GM19468 (cell line): ENCODE measurements around the gene MYPOP.
"Not testable (repeated sequence)": the region's sequence is repeated elsewhere in the genome, so short reads cannot be mapped to it uniquely, and the experiment has no call there.

ENCODE experiments used
- ATAC-seq: cut with Tn5 transposase; IDR thresholded peaks from one replicate; pipeline ENCODE4 v1.9.1; 2021; ENCODE audit warnings: mild to moderate bottlenecking, moderate library complexity, moderate number of reproducible peaks; ENCODE audit not compliant: unreplicated experiment; ENCODE audit errors: extremely low read depth

Gene MYPOP

DNA sequence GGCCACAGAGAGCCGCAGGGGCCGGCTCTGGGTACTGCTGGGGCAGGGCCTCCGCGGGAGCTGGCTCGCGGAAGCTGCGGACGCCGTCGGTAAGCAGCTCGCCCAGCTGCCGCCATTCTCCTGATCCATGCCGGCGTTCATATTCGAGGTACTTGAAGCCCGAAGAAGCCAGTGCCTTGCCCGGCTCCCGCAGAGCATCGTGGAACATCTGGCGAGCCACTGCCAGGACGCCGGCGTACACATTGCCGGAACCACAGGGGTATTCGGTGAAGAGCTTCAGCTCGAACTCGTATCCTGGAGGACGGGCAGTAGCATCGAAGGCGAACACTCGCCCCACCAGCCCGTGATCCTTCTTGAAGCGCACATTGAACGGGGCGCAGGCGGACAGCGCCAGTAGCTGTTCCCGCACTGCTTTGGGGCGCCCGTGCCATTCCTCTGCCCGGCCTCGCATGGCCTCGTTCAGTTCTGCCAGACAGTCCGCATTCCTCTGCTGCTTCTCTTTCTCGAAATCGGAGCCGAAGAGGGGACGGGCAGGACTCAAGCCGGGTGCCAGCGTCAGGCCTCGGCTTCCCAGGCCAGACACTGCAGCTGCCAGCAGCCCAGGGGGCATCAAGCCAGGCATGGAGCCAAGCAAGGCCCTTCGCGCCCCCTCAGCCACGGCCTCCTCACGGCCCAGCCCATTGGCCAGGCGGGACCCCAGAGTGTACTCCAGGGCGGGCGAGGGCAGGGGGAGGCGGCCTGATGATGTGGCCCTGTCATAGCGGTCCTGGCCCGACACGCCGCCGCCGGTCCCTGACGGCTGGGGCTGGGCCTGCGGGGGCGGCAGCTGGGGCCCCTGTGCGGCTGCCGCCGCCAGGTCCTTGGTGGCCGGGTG lies 17.5 kb downstream of the MYPOP start:
- no peak for ATAC-seq

DNA sequence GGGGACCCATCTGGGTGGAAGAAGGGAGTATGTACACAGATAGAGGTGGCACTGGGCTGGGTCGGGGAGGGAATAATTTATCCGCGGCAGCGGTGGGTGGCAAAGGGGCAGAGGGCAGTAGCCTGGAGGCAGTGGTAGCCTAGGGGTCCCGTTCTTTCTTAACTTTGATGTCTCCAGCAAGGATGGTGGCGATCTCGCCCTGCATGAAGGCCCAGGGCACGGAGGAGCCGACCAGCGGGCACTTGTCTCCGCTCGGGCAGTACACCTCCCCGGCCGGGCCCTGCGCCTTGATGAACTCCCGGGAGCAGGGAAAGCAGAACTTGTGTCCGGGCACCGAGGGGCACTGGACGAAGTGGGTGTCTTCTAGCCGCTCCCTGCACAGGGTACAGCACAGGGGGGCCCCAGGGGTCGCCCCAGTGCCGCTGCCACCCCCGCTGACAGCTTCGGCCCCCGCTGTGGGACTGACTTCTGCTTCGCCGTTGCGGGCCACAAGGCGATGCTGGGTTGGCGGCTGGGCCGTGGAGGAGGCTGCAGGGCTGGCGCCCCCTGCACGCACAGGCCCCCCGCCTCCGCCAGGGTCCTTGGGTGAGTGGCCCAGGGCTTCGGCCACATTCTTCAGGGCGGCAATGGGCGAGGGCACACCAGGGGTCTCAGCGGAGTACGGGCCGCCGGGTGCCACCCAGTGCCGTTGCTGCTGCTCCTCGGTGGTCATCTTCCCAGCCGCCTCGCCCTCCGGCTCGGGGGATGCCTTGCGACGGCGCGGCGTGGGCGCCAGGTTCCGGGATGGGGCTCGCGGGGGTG lies 18.3 kb downstream of the MYPOP start:
- ATAC-seq: no peak

DNA sequence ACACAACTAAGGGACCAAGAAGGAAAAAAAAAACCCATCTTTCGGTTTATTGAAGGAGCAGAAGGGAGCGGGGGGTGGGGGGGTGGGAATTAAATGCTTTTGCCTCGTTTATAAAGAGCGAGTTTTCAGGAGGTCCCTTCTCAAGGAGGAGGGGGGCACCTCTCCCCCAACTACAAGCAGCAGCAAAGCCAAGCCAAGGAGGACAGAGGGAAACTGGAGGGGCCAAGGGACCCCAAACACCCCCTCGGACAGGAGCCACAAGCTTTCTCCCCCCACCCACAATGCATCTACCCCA lies 18.9 kb downstream of the MYPOP start:
- ATAC-seq: no peak

DNA sequence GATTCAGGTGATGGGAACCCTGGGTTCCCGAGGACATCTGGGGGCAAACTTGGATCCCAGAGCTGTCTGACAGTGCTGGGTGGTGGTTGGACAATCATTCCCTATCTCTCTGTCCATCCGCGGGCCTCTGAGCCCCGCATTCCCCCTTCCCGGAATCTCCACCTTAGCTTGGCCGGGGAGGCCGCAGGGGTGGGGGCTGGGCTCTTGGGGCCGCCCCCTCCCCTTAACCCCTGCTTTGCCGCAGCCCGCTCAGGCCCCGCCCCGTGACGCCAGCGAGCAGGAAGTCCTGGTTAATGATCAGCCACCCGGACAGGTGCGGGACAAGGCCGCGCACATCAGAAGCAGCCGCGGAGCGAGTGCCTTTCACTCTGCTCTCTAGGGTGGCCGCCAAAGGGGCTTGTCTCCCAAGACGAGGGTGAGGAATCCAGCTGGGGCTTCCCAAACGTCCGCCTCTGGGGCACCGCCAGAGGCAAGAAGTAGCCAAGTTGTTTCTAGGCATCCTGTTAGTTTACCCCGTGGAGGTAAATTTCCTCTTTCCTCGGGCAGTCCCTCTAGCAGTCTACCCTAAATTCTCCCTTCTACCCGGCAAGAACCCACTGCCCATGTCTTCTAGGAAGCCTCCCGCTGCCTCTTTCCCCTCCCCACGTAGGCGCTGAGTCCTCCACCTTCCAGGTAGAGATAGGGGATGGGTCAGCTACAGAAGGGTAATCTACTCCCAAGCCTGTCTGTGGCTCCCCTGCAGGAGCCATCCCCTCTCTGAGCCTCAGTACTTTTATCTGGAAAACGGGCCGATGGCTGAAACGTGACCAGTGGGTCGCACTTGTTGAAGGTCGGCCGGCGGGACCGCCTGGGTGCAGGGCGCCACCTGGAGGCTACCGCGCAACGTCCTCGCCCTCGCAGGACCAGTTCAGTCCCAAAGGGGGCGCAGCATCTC lies 19.5 kb downstream of the MYPOP start:
- no peak for ATAC-seq

DNA sequence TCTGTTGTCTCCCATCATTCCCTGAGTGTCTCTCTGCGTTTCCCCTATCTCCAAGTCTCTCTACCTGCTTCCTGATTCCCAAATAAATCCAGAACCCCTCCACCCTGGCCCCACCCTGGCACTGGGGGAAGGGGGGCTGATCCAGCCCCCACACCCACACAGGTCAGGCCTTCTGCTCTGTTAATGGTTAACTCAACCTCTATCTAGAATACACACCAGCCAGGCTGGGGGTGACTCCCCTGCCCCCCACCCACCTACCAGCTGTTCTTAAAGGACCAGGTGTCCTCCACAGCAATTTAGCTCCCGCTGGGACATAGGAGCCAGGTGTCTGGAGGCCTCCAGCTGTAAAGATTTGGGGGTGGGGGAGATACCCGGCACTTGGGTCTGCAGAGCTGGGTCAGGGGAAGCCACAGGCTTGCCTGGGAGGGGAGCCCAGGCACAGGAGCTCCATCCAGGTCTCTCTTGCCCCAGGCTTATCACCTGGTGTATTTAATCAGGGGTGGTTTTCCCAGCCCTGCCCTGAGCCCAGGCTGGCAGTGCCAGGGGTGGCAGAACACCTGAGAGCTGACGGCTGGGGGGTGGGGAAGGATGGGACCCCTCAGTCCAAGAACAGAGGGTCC lies 20.4 kb downstream of the MYPOP start:
- no peak for ATAC-seq

DNA sequence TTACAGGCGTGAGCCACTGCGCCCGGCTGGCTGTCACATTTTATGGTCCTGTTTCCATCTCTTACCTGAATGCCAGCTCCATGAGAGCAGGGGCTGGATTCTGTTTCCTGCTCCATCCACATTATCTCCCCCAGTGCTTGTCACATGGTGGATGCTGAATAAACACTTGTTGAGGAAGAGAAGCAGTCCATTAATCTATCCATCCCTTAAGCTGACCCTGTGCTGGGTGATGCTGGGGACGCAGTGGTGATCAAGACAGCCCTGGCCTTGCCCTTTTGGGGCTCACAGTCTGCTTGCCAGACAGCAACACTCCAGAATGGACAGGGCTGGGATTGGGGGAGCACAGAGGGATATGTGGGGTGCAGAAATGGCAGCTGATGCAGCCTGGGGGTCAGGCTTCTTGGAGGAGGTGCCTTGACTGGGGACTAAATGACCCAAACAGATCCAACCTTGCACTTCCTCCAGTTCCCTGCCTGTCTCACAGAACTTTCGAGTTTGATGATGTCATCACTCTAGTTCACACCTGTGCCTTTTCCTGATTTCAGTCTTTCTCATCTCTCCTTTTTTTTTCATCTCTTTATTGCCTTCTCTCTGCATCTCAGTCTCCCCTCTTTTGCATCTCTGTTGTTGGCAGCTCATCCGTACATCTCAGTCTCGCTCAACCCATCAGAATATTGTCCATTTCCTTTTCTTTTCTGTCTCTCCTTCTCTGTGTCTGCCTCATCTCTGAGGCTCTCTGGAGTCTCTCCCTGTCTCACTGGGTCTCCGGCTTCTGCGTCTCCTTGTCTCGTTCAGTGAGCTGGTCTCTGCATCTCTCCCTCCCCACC lies 21.1 kb downstream of the MYPOP start:
- ATAC-seq: no peak

DNA sequence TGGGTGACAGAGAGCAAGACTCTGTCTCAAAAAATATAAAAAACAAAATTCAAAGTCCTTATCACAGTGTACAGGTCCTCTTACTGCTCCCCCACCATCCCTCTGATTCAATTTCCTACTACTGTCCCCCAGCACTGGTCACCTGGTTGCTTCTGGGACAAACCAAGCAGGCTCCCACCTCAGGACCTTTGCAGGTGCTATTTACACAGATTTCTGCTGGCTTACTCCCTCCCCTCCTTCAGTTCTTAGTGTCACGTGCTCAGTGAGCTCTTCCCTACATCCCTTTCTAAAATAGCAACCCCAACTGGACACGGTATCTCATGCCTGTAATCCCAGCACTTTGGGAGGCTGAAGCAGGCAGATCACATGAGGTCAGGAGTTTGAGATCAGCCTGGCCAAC lies 22.4 kb downstream of the MYPOP start:
- no peak for ATAC-seq

DNA sequence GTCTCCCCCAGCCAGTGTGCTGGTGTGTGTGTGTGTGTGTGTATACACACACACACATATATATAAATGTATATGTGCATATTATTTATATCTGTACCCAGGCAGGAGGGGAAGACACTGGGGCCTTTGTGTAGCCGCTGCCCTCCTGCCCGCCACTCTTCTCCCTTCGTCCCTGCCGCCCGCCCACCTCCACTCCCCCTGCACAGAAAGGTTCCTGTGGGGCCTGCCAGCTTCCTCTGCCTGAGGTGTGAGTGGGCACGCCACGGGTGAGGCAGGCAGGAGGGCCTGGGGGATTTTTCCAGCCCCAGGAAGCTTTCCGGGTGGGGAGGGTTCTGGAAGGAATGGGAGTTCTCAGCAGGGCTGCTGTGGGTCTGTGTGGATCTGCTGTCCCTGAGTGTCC lies 23.4 kb downstream of the MYPOP start:
- no peak for ATAC-seq

DNA sequence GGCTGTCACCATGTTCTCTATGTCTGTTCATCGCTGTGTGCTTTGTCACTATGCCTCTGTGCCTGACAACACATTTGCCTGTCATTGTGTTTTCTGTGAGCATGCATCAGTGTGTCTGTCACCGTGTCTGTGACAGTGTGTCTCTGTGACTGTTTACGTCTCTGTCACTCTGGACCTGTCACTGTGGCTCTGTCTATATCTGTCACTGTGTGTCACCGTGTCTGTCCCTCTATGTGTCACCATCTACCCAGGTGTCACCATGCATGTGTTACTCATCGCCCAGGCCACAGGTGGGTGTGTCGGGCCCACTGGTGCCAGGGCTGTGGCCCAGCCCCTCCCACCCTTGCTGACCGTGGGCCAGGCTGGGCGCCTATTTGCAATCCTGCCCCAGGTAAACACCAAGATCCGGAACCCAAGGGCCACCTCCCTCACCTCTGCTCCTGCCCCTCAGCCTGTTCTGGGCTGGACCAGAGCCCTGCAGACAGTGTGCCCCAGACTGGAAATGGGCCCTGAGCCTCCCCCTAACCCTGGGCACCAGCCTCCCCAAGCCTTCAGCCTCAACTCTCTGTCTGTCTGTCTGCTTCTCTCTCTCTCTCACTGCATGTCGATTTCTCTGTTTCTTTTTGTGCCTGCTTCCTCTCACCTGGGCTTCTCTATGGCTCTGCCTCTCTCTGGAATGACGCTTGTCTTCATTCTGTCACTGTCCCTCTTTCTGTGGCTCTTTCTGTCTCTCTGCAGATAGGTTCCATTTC lies 24.2 kb downstream of the MYPOP start:
- ATAC-seq: no peak

DNA sequence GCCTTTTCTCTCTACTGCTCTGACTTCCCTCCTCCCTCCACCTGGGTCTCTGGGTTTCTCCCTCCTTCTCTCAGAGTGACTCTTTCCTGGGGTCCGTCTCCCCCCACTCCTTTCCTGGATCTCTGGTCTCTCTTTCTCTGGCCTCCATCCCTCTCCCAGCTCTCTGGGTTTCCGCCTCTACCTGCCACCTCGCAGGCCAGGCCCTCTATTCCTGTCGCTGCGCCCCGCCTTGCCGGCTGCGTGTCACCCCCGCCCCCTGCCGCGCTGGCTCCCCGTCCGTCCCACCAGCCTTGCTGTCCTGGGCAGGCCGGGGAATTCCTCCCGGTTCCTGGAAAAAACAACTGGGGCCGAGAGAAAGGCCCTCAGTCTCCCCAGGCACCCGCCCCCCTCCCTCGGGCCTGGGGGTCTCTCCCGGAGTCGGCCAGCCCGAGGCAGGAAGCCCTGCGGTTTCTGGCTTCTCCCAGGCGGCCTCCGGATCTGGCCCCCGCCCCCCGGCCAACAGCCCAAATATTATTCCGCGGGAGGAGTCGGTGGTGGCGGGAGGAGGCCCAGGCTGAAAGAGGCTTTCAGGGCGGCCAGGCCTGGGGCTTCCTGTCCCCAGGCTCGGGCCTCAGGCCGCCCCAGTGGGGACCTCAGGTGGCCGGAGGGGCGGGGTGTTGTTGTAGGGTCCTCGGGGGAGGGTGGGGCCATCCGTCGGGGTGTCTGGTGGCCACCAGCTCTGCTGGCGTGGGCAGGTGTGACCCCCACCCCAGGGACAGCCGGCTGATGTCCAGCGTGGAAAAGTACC lies 25.8 kb downstream of the MYPOP start:
- ATAC-seq: no peak

DNA sequence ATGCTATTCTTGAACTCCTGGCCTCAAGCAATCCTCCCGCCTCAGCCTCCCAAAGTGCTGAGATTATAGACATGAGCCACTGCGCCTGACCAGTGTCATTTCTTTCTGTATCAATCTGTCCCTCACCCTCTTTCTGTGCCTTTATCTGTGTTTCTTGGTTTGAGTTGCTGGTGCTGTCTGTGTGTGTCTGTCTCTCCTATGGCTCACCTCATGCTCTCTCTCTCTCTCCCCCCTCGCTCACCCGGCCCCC lies 26.3 kb downstream of the MYPOP start:
- ATAC-seq: no peak

DNA sequence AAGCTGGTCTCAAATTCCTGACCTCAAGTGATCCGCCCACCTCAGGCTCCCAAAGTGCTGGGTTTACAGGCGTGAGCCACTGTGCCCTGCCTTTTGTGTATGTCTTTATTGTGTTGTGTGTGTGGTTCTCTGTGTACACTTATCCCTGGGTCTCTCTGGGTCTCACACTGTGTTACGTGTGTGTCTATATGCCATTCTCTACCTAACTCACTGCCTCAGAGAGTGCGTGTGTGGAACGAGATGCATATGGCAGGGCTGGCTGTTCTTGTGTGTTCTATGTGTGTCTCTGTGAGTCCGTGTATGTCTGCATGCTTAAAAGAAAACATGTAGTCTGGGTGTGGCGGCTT lies 27.8 kb downstream of the MYPOP start:
- ATAC-seq: no peak

DNA sequence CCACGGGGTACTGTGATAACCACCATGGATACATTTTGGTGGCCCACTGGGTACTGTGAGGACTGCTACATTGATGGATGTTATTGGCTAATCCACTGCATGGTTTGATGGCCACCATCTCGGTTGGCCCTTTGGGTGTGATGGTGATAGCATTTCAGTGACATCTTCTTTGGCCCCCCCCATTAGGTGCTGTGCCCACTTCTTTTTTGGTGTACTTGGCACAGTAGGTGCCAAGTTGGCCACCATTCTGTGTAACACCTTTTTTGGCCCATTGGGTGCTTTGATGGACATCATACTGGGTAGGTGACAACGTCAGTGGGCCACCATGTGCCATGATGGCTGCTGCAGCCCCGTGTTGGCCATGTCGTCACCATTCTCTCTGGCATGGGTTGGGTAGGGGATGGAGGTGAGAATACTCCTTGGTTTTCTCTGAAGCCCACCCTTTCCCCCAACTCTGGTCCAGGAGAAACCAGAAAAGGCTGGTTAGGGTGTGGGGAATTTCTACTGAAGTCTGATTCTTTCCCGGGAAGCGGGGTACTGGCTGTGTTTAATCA lies 29.1 kb downstream of the MYPOP start:
- no peak for ATAC-seq

DNA sequence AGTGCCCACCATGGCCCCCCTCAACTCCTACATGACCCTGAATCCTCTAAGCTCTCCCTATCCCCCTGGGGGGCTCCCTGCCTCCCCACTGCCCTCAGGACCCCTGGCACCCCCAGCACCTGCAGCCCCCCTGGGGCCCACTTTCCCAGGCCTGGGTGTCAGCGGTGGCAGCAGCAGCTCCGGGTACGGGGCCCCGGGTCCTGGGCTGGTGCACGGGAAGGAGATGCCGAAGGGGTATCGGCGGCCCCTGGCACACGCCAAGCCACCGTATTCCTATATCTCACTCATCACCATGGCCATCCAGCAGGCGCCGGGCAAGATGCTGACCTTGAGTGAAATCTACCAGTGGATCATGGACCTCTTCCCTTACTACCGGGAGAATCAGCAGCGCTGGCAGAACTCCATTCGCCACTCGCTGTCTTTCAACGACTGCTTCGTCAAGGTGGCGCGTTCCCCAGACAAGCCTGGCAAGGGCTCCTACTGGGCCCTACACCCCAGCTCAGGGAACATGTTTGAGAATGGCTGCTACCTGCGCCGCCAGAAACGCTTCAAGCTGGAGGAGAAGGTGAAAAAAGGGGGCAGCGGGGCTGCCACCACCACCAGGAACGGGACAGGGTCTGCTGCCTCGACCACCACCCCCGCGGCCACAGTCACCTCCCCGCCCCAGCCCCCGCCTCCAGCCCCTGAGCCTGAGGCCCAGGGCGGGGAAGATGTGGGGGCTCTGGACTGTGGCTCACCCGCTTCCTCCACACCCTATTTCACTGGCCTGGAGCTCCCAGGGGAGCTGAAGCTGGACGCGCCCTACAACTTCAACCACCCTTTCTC lies 30.1 kb downstream of the MYPOP start:
- no peak for ATAC-seq

DNA sequence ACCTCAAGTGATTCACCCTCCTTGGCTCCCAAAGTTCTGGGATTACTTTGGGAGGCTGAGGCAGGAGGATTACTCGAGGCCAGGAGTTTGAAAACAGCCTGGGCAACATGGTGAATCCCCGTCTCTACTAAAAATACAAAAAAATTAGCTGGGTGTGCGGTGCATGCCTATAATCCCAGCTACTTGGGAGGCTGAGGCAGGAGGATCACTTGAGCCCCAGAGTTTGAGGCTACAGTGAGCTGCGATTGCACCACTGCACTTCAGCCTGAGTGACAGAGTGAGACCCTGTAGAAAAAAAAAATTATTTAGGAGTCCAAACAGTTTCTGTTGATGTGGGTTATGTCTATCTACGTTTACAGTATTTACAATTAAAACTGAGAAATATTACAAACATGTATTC lies 31.6 kb downstream of the MYPOP start:
- ATAC-seq: no peak

DNA sequence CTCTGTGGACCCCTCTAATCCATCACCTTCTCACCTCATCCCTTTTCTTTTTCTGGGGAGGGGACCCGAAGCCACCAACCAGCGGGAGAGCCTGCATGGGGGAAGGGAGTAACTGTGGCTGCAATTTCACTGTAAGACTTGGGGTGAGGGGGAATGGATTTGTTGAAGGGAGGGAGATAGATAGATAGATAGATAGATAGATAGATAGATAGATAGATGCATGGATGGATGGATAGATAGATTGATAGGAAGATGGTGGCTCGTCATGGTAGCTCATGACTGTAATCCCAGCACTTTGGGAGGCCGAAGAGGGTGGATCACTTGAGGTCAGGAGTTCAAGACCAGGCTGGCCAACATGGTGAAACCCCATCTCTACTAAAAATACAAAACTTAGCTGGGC lies 35.2 kb downstream of the MYPOP start:
- ATAC-seq: not testable (repeated sequence)
